GM12878 (cell line): ENCODE measurements around the gene ADIPOR1. TPM values are rescaled to one million over a fixed set of nuclear protein-coding genes. Genes with fewer than 3 reads are reported as not detected.

Experiments used
- ATAC-seq: fragments of 200-7000 bp; cut with Tn5 transposase; 3 replicates; pipeline ENCODE4 v1.9.1; 2020; ENCODE audit warnings: mild to moderate bottlenecking, moderate library complexity
- BruUV-seq: library from RNA; stranded (reverse); fragments of 400-500 nt; replicated peaks from 2 replicates; lab custom pipeline; 2021; lab: Mats Ljungman, UMichigan
- CTCF ChIA-PET: fragments of 300-600 bp; sonication (Branson Sonifier 250); formaldehyde crosslinking; extraction: SDS; loops from one replicate; lab custom pipeline; 2021; ENCODE audit warnings: inconsistent platforms; lab: Yijun Ruan, JAX
- POLR2A ChIA-PET: fragments of 350-600 bp; formaldehyde crosslinking; extraction: SDS; loops from one replicate; lab custom pipeline; 2021; ENCODE audit warnings: inconsistent platforms; lab: Charles Lee
- RAD21 ChIA-PET: fragments of 300-600 bp; sonication (Branson Sonifier 250); formaldehyde crosslinking; loops from one replicate; lab custom pipeline; 2023; ENCODE audit warnings: antibody characterized with exemption; ENCODE audit not compliant: unreplicated experiment; lab: Charles Lee
- SMC1A ChIA-PET: fragments of 300-600 bp; sonication (Branson Sonifier 250); formaldehyde crosslinking; loops from one replicate; lab custom pipeline; 2023; ENCODE audit not compliant: unreplicated experiment, uncharacterized antibody; lab: Charles Lee
- DNase-seq: peaks from one replicate; pipeline ENCODE4 v3.0.0-alpha.2; 2011; ENCODE audit warnings: low read depth, low spot score
- FAIRE-seq: peaks from 3 replicates; lab custom pipeline; 2011; peaks lifted over from hg19 to GRCh38; lab: Jason Lieb, UNC
- H2AFZ ChIP-seq: 2 replicates; pipeline ENCODE4 v1.6.0; 2011; ENCODE audit warnings: low read depth, low read length, control low read depth; ENCODE audit not compliant: control insufficient read depth
- H3K27ac ChIP-seq: 2 replicates; pipeline ENCODE4 v1.5.1; 2011; ENCODE audit warnings: control low read depth; ENCODE audit not compliant: control insufficient read depth, insufficient read depth
- H3K27me3 ChIP-seq, 2 experiments: replicated peaks in 1 of 2; 2 replicates each; pipeline versions ENCODE4 v1.6.0 to v1.6.1; 2011; ENCODE audit warnings: low read length in 1 of 2; ENCODE audit not compliant: control insufficient read depth in 2 of 2, insufficient read depth in 2 of 2
- H3K36me3 ChIP-seq, 2 experiments: 2 replicates each; pipeline ENCODE4 v1.5.1; 2011; ENCODE audit warnings: low read length in 1 of 2; ENCODE audit not compliant: control insufficient read depth in 2 of 2, insufficient read depth in 2 of 2
- H3K4me1 ChIP-seq: 2 replicates; pipeline ENCODE4 v1.6.1; 2011; ENCODE audit warnings: mild to moderate bottlenecking, low read length, moderate library complexity, mixed read lengths; ENCODE audit not compliant: control insufficient read depth, insufficient read depth
- H3K4me2 ChIP-seq: 2 replicates; pipeline ENCODE4 v1.6.0; 2011; ENCODE audit warnings: control low read depth; ENCODE audit not compliant: control insufficient read depth, insufficient read depth
- H3K4me3 ChIP-seq: fragments of 200-600 bp; sonication (generic); 2 replicates; pipeline ENCODE4 v1.5.1; 2016
- H3K79me2 ChIP-seq: 2 replicates; pipeline ENCODE4 v1.6.0; 2011; ENCODE audit warnings: low read length; ENCODE audit not compliant: control insufficient read depth, insufficient read depth
- H3K9ac ChIP-seq: 2 replicates; pipeline ENCODE4 v1.8.0; 2011; ENCODE audit warnings: low read length, control low read depth, mixed read lengths; ENCODE audit not compliant: control insufficient read depth, insufficient read depth
- H3K9me3 ChIP-seq: replicated peaks from 3 replicates; pipeline ENCODE4 v1.5.1; 2011; ENCODE audit warnings: mild to moderate bottlenecking, low read length; ENCODE audit not compliant: control insufficient read depth, insufficient read depth
- H4K20me1 ChIP-seq: 2 replicates; pipeline ENCODE4 v1.6.0; 2011; ENCODE audit not compliant: control insufficient read depth, insufficient read depth
- ATF3 ChIP-seq: IDR thresholded peaks from 2 replicates; pipeline ENCODE4 v1.6.1; 2011; ENCODE audit warnings: low read depth, mild to moderate bottlenecking, low read length, moderate library complexity, borderline replicate concordance; ENCODE audit errors: extremely low read depth
- E2F4 ChIP-seq: IDR thresholded peaks from 2 replicates; pipeline ENCODE4 v1.6.1; 2012; ENCODE audit warnings: low read depth, low read length, improper control_type of control experiment
- HDAC2 ChIP-seq: fragments of 200-600 bp; sonication (generic); IDR thresholded peaks from 2 replicates; pipeline ENCODE4 v1.6.1; 2017
- MEF2A ChIP-seq: IDR thresholded peaks from 2 replicates; pipeline ENCODE4 v1.6.1; 2011; ENCODE audit warnings: low read depth, mild to moderate bottlenecking, low read length, moderate library complexity; ENCODE audit not compliant: insufficient read depth
- NFIC ChIP-seq: IDR thresholded peaks from 2 replicates; pipeline ENCODE4 v1.6.1; 2012; ENCODE audit warnings: low read depth, mild to moderate bottlenecking, inconsistent platforms, low read length, moderate library complexity
- NRF1 ChIP-seq: conservative IDR thresholded peaks from 2 replicates; pipeline ENCODE4 v1.6.1; 2011; ENCODE audit warnings: mild to moderate bottlenecking, low read depth, low read length, improper control_type of control experiment
- REST ChIP-seq: IDR thresholded peaks from 2 replicates; pipeline ENCODE4 v1.6.1; 2012; ENCODE audit warnings: mild to moderate bottlenecking, low read depth, low read length
- SIN3A ChIP-seq: IDR thresholded peaks from 2 replicates; pipeline ENCODE4 v1.6.1; 2012; ENCODE audit warnings: low read depth, low read length, improper control_type of control experiment
- SP1 ChIP-seq: IDR thresholded peaks from one replicate; pipeline ENCODE4 v1.6.1; 2011; ENCODE audit warnings: low read depth, low read length
- WGBS: methylation state at CpG from one replicate; pipeline ENCODE4 v1.1.6; 2016; ENCODE audit warnings: low lambda C conversion rate; ENCODE audit not compliant: insufficient replicate concordance, insufficient coverage; ENCODE audit errors: missing lambda C conversion rate; 5-methylcytosine and 5-hydroxymethylcytosine counted together
- in situ Hi-C: fragments of 300-500 bp; cut with MboI; formaldehyde crosslinking; loops from 9 replicates; pipeline ENCODE4 v1.14.3; 2018; ENCODE audit warnings: mixed read lengths
- intact Hi-C: fragments of 100-400 bp; cut with micrococcal nuclease; formaldehyde crosslinking; loops from one replicate; pipeline ENCODE4 v1.14.2; 2022; ENCODE audit not compliant: unreplicated experiment
- polyA plus RNA-seq, 11 experiments: library from polyadenylated mRNA; depleted of rRNA in 4 of 11; unstranded in 6 of 11; stranded (reverse) in 5 of 11; fragments of >200 nt; fragmentation: Nextera tagmentation in 4 of 11; fragmentation: Illumina TruSeq in 1 of 11; extraction: Ambion mirVana in 4 of 11; extraction: Trizol in 1 of 11; gene quantifications; 1 replicate in 1 of 11; 2 replicates in 10 of 11; pipeline versions ENCODE4 v1.2.1 to v1.2.3, GENCODE V29; 2011 to 2016; ENCODE audit warnings: inconsistent platforms in 2 of 11, missing spikeins in 2 of 11, low read depth in 1 of 11
- total RNA-seq, 4 experiments: library from RNA; depleted of rRNA in 3 of 4; stranded (reverse); fragments of >200 nt in 3 of 4; fragmentation: Illumina TruSeq in 1 of 4; extraction: Trizol in 1 of 4; gene quantifications; 2 replicates each; pipeline versions ENCODE4 v1.2.1 to v1.2.3, GENCODE V29; 2013 to 2021

ADIPOR1 gene
- total and polyA plus RNA-seq, 10 of the 15 experiments (the other 5 are each of a cell fraction or from before 2014, with no cell fraction given): 18.4 to 122 (median 65.6) TPM

- Histone ChIP-seq H3K79me2 (peaks cover 38% of the 10 kb centered on the region), H3K36me3 (peaks cover under 1 to 1% of the 10 kb centered on the region in 2 experiments; a peak in 3 of 4 replicates), H3K4me1 (peaks cover 3% of the 10 kb centered on the region; the same call in 1 of the 2 replicates), H4K20me1 (no peaks in the 10 kb centered on the region), H3K9ac (no peak overlapping the region), H3K4me3 (no peak overlapping the region), H3K9me3 (no peaks in the 10 kb centered on the region), H3K27ac (no peak overlapping the region), H2AFZ (no peak overlapping the region), H3K27me3 (no peaks in the 10 kb centered on the region), H3K4me2 (no peak overlapping the region)
- BruUV-seq: no TSS peak
- ChIA-PET POLR2A (interaction anchor here (0.6 kb wide), 1 partner anchor 58 kb away, joined by 3 read pairs; no protein-coding TSS in a partner anchor), CTCF (interaction anchor here (1.0 to 2.4 kb wide), 3 partner anchors 17 to 131 kb away, joined by 3 to 6 read pairs (median 4); no protein-coding TSS in a partner anchor), RAD21 (interaction anchor here (1.3 kb wide), 1 partner anchor 17 kb away, joined by 3 read pairs; no protein-coding TSS in a partner anchor)
- no peak for FAIRE-seq
- in situ Hi-C loops (no loop called here), intact Hi-C loops (no loop called here)
- DNase-seq: no peak
- no peak for ATAC-seq
- TF ChIP-seq SP1 (no peak), HDAC2 (no peak), E2F4 (no peak), MEF2A (no peak), SIN3A (no peak), NRF1 (no peak), ATF3 (no peak), NFIC (no peak), REST (no peak)
- TF ChIP-seq, all 136 proteins: peak for 0
- WGBS: 100% methylated on average over 2 of the region's 2 CpGs
- SMC1A ChIA-PET: interaction anchor here (0.9 to 1.7 kb wide), 4 partner anchors 9 to 49 kb away, joined by 3 to 4 read pairs (median 4); no protein-coding TSS in a partner anchor
Observed at GRCh38 chr1:202951437-202951836, 6.7 kb downstream of the ADIPOR1 start.
